Skin epidermis (tissue), 12 donors: ENCODE results near the gene CTIF.

ENCODE experiments used
- H3K27ac ChIP-seq, 21 experiments: fragments of 200-600 bp; sonication (generic) in 11 of 21; one replicate each; pipeline ENCODE4 v1.5.0; 2020; ENCODE audit warnings: mild to moderate bottlenecking in 3 of 21, inconsistent platforms in 2 of 21, moderate library complexity in 2 of 21
- H3K4me3 ChIP-seq, 7 experiments: fragments of 200-600 bp; sonication (generic) in 2 of 7; one replicate each; pipeline ENCODE4 v1.5.0; 2020; ENCODE audit warnings: inconsistent platforms in 2 of 7, mild to moderate bottlenecking in 2 of 7, moderate library complexity in 1 of 7

Gene CTIF

DNA sequence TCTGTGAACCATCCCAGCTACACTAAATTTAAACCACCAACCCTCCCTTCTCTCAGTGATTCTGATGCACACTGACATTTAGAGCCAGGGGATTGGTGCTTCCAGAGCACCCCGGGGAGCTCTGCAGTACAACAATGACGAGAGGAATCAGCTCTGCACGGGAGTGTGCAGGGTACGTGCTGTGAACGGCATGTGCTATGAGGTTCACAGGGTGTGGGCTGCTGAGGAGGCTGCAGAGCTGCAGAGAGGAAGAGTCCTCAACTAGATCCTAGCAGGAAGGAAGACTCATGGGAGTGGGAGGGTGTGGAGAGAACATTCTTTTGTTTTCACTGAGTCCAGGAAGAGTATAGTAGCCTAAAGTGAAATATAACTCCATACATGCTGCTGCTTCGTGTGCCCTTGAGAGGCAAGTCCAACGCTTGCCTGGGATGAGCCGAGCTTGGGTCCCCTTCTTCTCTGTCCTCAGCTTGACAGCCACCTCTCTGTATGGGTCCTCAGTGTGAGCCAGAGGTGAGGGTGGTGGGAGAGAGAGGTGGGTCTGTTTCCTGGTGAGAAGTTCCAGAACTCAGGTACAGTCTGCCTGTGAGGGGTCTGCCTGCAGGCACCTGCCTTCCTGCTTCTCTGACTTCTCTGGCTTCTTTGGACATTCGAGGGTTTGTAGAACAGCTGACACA is 118.8 kb downstream of the CTIF start:
- no peak overlapping the region for H3K4me3 ChIP-seq
- no peak overlapping the region for H3K27ac ChIP-seq

DNA sequence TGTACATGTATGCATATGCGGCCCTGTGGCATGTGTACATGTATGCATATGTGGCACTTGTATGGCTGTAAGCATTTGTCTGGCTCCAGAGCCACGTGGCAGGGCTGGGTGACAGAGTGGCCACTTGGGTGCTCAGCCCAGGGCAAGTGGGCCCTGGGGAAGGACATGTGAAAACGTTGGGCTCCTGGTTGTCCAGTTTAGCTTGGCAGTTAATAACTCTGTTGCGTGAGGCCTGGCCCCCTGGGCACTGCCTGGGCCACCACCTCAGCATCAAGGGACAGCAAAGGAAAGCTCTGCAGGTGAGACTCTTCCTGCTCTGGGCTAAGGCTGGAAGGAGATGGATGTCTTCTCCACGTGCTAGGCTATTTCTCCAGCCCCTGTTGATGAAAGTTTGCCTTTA is 119.9 kb downstream of the CTIF start:
- no peak overlapping the region for H3K27ac ChIP-seq
- no peak overlapping the region for H3K4me3 ChIP-seq

DNA sequence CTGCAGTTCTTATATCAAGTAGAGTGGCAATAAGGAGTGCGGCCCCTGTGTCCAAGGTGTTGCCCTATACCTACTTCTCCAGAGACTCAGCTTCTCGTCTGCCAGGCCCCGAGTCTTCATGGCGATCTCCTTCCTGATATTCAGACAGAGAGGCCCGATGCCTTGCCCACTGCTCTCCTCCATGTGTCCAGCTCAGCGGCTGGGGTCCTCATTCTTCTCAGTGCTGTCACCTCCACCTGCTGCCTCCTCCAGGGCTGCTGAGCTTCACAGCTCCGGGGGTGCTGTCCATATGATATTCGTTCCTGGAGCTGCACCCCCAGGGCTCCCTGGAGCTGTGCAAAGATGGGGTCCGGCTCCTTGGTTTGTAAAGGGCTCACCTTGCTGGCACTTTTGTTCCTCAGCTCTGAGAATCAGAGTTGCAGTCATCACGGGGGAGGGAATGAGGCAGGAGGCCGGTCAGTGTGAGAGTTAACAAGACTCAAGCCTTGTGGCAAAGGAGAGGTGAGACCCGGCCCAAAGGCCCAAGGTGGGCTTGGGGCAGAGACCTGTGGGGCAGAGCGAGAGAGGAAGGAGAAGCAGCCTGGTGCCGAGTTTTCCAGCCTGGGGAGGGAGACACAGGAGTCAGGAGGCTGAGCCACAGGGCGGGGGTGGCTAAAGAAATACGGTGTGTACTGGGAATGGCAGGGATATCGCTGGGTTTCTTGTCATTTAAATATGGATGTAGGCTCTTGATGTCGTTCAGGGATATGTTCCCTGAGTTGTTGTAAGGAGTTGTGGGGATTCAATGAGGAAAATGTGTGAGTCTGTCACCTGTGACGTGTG is 120.6 kb downstream of the CTIF start:
- Histone ChIP-seq H3K27ac (no peak overlapping the region), H3K4me3 (no peak overlapping the region)

DNA sequence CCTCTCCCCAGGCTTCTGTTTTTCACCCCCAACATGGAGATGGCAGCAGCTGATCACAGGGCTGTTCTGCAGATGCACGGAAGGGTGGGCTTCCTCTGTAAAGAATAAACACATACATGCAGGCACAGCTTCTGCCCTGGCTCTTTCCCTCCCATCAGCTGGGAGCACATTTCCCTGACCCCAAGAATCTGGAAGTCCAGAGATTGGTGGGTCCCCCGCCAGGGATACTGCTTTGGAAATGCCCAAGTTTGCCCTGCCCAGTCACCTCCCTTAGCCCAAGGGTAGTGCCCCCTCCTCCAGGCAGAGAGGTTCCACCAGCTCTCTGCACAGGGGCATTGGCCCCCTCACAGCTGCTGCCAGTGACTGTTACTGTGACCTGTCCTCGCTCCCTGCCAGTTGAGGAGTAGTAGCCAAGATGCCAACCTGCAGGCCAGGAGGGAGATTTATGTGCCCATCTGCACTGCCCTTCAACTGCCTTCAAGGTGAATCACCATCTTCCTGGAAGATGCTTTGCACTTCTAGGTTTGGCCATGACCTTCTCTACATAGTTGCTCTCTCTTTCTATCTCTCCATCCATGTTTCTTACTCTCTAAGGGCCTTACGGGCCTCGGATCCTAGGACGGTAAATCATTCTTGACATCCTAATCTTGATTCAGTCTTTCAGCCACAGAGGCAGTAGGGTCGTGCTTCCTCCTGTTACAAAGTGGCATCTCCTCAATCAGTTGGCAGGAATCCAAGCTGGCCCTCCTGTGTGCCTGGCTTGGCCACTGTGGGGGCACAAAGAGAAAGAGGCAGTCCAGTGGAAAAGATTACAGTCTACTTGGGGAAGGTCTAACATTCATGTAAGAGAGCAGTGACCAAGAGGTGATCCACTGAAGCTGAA is 121.8 kb downstream of the CTIF start:
- no peak overlapping the region for H3K27ac ChIP-seq
- no peak overlapping the region for H3K4me3 ChIP-seq

DNA sequence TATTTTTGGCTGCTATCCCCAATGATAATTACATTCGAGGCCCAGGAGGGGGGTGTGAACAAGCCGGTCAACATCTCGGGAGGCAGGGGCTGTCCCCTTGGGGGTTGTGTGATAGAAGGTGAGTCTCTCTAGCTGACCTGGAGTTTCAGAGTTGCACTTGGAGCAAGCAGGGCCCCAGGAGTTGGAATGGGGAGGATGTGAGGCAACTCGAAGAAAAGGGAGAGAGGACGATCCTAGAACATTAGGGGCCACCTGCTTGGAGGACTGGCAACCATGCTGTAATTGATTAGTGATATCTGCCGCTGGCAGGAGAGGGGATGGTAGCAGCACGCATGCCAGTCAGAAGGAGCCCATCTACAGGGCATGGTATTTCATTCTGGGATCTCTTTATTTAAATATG is 122.6 kb downstream of the CTIF start:
- no peak overlapping the region for H3K4me3 ChIP-seq

DNA sequence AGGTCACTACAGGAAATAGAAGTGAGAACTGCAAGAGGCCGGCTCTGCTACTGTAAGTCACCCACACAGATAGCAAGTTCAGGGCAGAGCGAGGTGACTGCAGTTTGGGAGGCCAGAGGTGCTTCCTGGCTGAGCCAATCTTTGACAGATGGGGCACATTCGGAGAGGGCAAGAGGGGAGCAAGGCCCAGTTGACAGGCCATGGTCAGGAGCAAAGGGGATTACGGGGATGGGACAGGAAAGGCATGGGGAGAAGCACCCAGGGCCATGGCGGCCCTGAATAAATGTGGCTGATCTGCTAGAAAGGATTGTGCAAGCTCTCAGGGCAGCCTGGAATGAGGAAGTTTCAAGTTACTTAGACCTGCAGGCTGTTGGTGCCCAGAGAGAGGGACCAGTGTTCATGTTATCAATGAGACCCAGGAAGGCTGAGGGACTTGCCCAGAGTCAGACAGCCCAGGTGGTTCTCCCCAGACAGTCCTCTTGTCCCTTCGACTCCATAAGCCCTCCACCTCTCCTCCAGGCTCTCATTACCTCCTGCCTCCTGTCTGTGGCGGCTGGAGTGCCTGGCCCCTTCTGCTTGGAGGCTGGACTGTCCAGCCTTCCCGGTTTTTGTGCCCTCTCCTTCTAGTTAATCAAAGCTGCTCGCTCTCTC is 123.3 kb downstream of the CTIF start:
- Histone ChIP-seq H3K4me3 (no peak overlapping the region), H3K27ac (no peak overlapping the region)

More for the DNA sequence above, 122.6 kb downstream of the CTIF start:
- no peak overlapping the region for H3K27ac ChIP-seq

DNA sequence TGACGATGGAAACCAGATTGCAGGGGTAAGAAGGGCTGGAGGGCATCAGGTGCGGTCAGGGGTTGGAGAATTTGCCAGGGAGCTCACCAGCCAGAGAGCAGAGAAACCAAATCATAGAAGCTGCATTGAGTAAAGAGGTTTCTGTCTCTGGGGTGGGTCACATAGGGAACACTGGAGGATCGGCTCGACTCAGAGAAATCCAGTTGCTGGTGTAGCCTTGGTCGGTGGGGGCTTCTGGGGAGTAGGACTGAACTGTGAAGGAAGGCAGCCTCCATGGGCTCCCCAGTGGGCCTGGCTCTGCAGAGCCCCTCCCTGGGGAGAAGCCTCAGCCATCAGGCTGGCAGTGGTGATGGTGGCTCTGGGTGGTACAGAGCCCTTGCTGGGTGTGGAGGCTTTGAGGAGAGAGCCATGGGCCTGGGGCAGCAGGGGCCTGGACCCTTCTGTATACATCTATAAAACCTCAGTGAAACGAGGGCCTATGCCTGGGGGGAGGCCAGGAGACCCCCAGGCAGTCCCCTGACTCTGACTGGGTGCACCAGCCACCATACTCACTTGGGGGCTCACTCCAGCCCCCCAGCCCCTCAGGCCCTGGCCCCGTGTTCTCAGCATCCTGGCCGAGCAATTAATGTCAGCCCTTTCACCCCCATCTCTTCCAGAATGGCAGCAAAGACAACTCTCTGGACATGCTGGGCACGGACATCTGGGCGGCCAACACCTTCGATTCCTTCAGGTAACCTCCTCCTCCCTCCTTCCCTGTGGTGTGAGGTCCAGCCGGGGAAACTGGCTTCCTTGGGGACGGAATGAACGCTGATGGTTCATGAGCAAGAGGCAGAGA is 124.5 kb downstream of the CTIF start:
- no peak overlapping the region for H3K27ac ChIP-seq
- H3K4me3 ChIP-seq: no peak overlapping the region

DNA sequence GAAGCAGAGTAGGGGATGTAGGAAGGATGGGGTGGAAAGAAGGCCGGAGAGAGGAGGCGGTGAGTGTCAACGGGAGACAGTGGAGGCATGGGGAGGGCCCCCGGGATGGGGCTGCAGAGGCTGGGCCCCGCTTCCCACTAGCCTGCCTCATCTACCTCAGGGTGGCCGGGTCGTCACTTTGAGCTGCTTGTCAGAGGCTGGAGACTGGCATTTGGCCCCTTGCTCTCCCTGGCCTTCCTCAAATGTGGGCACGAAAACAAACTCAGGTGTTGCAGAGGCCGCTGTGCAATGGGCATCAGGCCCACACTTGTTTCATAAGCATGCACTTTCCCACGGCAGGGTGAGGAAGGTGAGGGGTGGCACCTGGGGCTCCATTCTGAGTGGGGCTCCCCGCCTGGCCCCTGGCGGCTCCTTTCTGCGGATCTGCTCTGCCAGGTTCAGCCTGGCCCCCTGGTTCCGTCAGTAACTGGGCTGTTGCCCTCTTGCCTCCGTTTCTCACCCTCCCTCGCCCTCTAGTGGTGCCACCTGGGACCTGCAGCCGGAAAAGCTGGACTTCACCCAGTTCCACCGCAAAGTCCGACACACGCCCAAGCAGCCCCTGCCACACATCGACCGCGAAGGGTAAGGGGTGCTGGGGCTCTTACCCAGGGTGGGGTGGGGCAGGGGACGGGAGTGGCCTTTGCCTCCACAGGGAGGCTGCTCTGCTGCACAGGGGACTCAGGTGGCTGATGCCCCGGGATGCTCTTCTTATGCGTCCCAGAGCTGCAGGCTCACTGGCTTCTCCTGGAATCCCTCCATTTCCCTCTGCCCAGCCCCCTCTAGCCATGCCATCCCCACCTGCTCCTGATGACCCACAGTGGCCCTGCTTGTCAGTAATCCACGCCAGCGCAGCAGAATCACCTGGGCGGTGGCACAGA is 125.4 kb downstream of the CTIF start:
- H3K27ac ChIP-seq: no peak overlapping the region

DNA sequence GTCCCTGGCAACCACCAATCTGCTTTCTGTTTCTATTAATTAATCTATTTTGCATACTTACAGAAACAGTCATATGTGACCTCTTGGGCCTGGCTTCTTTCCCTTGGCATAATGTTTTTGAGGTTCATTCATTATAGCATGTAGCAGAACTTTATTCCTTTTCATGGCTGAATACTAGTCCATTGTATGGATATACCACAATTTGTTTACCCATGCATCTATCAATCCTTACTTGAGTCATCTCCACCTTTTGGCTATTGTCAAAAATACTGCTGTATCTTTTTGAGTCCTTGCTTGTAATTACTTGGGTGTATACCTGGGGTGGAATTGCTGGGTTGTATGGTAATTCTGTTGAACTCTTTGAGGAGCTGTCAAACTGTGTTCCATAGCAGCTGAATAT is 126.8 kb downstream of the CTIF start:
- H3K4me3 ChIP-seq: no peak overlapping the region
- no peak overlapping the region for H3K27ac ChIP-seq

More for the DNA sequence above, 125.4 kb downstream of the CTIF start:
- H3K4me3 ChIP-seq: no peak overlapping the region

DNA sequence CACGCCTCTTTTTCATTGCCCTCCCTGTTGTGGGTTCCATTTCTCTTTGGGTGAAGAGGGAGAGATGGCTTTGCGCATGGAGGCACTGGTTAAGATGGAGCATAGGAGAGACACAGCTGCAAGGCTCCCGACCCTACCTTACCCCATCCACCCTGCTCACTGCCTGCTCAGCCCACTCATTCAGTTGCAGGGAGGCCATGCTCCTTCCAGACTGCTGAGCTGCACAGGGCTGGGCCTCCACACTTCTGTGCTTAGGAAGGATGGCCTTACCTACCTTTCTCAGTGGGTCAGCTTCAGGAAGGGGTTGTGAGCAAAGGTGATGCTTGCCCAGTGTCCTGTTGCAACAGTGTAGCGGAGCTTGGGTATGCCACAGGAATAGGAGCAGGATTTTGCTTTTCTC is 127.8 kb downstream of the CTIF start:
- no peak overlapping the region for H3K4me3 ChIP-seq
- no peak overlapping the region for H3K27ac ChIP-seq

DNA sequence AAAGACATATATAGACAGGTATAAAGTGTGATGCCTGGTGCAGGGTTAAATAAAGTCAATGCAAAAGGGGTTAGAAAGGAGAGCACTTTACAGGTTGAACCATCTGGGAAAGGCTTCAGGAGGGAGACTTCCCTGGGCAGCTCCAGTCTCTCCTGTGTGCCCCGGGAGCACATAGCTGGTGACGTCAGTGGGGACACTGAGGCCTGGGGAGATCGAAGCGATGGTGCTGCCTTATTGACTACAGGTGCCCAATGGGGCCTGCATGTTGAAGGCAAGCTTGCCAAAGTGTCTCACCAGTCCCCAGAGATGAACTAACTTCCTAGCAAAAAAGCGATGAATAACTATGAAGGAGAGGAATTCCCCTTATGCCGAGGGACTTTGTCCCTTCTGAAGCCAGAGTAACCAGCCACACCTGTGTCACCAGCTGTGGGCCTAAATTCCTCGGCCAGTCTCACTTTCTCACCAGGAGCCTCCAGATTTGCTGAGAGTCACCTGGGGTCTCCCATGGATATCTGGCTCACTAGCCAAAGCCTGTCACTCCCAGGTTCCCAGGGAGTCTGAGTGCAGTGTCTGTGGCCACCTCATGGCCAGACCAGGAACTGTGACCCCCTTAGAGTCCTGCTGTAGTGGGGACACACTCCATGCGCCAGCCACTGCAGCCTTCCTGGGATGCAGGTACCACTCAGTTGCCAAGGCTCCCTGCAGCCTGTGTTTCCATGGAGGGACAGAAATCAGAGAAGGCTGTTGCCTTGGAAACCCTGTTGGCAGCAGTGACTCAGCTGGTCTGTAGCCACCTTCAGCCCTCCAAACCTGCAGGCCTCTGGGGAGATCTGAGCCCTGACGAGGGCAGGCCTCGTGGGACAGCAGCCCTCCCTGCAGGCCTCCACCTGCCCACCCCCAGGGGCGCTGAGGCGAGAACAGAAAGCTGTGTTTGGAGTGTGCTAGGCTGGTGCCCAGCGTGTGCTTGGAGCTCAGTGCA is 128.7 kb downstream of the CTIF start:
- Histone ChIP-seq H3K27ac (no peak overlapping the region), H3K4me3 (no peak overlapping the region)

DNA sequence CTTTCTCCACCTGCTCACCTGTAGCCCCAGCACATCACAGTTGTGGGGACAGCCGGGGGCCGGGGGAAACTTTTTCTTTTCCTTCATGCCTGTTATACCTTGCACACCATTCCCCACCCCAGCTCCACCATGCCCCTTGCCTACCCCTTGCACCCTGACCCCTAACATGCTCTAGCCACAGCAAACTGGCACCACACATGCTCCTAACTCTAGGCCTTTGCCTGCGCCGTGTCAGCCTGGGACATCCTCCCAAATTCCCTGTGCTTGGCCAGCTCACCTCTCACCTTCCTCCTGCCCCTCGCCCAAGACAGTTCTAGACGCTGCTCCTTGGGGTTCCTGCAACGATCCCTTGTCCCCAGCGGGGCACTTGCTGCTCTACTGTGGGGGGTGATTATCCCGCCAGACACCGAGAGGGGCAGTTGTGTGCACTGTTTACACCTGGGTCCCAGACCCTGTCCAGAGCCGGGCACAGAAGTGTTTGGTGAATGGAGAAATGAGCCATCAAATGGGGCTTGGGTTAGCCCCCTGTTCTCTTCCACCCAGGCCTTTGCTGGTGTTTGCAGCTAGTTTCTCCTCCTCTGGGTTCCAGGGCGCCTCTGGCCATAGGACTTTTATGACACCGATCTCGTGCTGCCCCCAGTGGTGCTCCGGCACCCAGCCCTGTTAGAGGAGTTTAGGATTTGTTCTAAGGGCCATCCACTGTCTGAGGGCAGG is 129.8 kb downstream of the CTIF start:
- no peak overlapping the region for H3K27ac ChIP-seq
- H3K4me3 ChIP-seq: no peak overlapping the region

DNA sequence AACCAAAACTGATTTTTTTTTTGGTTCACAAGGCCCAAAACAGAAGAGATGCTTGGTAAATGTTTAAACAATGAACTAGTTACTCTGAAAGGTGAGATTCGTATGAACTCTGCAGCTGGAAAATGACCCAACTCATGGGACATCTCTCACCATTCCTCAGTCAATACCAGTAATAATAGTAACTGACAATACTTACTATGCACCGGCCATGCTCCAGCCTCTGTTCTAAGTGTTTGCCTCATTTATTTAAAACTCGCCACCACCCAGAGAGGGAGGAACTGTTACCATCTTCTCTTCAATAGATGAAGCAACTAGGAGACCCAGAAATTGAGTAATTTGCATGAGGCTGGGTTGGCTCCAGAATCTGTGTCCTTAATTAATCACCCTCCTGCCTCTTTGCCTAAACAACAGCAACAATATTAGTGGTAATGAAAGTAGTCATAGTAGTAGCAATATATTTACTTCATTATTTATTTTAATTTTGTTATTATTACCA is 130.4 kb downstream of the CTIF start:
- Histone ChIP-seq H3K4me3 (no peak overlapping the region), H3K27ac (no peak overlapping the region)

DNA sequence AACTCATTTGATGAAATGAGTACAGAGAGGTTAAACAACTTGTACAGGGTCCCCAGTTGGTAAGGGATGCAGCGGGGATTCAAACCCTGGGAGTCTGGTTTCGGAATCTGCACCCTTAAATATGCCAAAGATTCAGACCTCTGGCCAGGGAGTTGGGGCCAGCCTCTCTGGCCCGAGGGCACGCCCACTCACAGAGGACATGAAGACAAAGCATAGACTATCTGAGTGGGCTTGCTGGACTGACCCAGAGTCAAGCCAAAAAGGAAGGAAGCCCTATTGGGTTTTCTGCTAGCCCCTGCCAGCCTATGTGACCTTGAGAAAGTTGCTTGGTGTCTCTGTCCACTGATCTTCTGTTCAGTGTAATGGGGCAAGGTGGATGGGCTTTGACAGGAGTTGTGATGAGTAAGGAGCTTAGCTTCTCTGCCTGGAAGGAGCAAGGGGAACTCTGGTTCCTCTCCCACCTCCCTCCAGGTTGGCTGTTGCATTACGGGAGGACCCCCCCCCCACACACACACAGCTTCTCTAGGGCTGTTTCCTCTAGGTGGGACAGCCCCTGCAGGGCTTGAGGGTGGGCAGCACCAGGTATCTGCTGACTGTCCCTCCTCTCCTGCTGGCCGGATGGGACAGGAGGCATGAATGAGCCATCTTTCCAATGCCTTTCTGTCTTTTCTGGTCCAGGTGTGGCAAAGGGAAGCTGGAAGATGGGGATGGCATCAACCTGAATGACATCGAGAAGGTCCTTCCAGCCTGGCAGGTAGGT is 131.3 kb downstream of the CTIF start:
- Histone ChIP-seq H3K27ac (no peak overlapping the region), H3K4me3 (no peak overlapping the region)

DNA sequence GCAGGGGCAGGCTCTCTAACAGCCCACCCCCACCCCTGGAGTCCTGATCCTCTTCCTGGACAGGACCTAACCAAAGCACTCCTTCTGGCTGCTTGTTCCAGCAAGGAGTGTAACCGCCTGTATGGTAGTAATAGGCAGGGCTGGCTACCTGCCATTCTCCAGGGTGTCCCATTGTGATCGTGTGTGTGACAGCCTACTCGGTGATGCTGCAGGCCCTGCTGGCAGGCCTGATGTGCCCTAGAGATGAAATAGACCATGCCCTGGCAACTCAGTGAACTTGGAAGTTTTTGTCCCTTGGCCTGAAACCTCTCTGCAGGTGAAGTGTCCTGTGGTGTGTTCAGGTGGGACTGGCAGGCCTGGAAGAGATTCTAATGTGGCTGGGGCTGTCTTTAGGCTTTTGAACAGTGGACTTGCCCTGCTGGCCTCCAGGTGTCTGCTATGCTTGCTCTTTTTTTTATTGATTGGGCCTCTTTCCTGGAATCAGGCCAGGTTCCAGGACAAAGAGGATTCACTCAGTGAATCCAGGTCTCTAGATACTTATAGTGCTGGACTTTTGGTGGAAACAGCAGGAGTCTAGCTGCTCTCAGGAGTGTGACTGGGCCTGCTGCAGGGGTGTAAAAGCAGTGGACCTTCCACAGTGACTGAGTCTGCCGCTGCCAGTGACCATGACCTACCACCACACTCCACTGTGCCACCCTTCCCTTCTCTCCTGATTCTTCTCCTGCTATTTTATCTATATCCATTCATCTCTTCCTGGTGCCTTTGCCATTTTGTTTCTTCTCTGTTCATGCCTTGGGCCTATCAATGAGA is 132.1 kb downstream of the CTIF start:
- H3K27ac ChIP-seq: no peak overlapping the region
- no peak overlapping the region for H3K4me3 ChIP-seq
